AG04450 (cell line): ENCODE measurements around the gene FAM168A. TPM values are rescaled to one million over a fixed set of nuclear protein-coding genes. Genes with fewer than 3 reads are reported as not detected.
A peak's percentile ranks its signal among the peaks of the same experiment; 100 is the strongest.

Source experiments
- CTCF ChIA-PET: fragments of 300-600, 350-600 bp; formaldehyde crosslinking; extraction: SDS; loops from one replicate; lab custom pipeline; 2022; ENCODE audit warnings: antibody characterized with exemption, inconsistent platforms; lab: Charles Lee
- POLR2A ChIA-PET: fragments of 350-600 bp; formaldehyde crosslinking; extraction: SDS; loops from one replicate; lab custom pipeline; 2021; ENCODE audit warnings: antibody characterized with exemption, inconsistent platforms; lab: Yijun Ruan, JAX
- DNase-seq: peaks from one replicate; pipeline ENCODE4 v3.0.0-alpha.2; 2011; ENCODE audit warnings: low read depth, low spot score
- H3K27ac ChIP-seq: one replicate; pipeline ENCODE4 v1.5.1; 2012; ENCODE audit warnings: low read depth, low read length, control low read depth
- H3K27me3 ChIP-seq: one replicate; pipeline ENCODE4 v1.6.0; 2012; ENCODE audit warnings: low read length; ENCODE audit not compliant: control insufficient read depth, insufficient read depth
- H3K4me3 ChIP-seq: 2 replicates; pipeline ENCODE4 v1.5.1; 2011; ENCODE audit warnings: mild to moderate bottlenecking, low read depth, low read length, control low read depth
- H3K9me3 ChIP-seq: 2 replicates; pipeline ENCODE4 v1.5.1; 2012; ENCODE audit warnings: low read length; ENCODE audit not compliant: control insufficient read depth, insufficient read depth
- CTCF ChIP-seq: IDR thresholded peaks from 2 replicates; pipeline ENCODE4 v1.5.1; 2011; ENCODE audit warnings: low read depth, low read length, control low read depth, inconsistent platforms
- polyA plus RNA-seq: library from polyadenylated mRNA; depleted of rRNA; stranded (reverse); fragments of >200 nt; gene quantifications from 2 replicates; pipeline ENCODE4 v1.2.3, GENCODE V29; 2011

The FAM168A gene
- polyA plus RNA-seq, 1 experiment, result 21.3 TPM

- Histone ChIP-seq H3K27me3 (no peaks in the 10 kb centered on the region), H3K9me3 (no peaks in the 10 kb centered on the region), H3K4me3 (no peak overlapping the region), H3K27ac (no peak overlapping the region)
- ChIA-PET CTCF (interaction anchor here (0.7 to 8.4 kb wide), 3 partner anchors 11 to 15 kb away, joined by 3 to 89 read pairs (median 4); no protein-coding TSS in a partner anchor), POLR2A (interaction anchor here (0.7 kb wide), 1 partner anchor 88 kb away, joined by 3 read pairs; the partner anchor contains the start of gene RELT)
- no peak for DNase-seq
- TF ChIP-seq CTCF, result no peak
These were observed 133.6 kb downstream of the FAM168A start for GRCh38 chr11:73464347-73464746.

GRCh38 chr11:73463359-73463758 is 134.6 kb downstream of the FAM168A start:
- POLR2A ChIA-PET, result interaction anchor here (0.5 to 0.9 kb wide), 2 partner anchors 37 to 95 kb away, joined by 4 to 6 read pairs; no protein-coding TSS in a partner anchor
- H3K27me3 ChIP-seq, result no peaks in the 10 kb centered on the region
- no peaks in the 10 kb centered on the region for H3K9me3 ChIP-seq
- no peak overlapping the region for H3K4me3 ChIP-seq
- TF ChIP-seq CTCF, result no peak
- H3K27ac ChIP-seq, result no peak overlapping the region
- peak; percentile 26 for DNase-seq
- CTCF ChIA-PET, result interaction anchor here (0.7 to 8.4 kb wide), 5 partner anchors 10 to 197 kb away, joined by 3 to 89 read pairs (median 4); no protein-coding TSS in a partner anchor

- TF ChIP-seq CTCF, result no peak
- CTCF ChIA-PET, result interaction anchor here (0.6 to 1.4 kb wide), 2 partner anchors 20 to 60 kb away, joined by 3 to 4 read pairs; no protein-coding TSS in a partner anchor
- POLR2A ChIA-PET, result no interaction called here
- no peak overlapping the region for H3K4me3 ChIP-seq
- H3K9me3 ChIP-seq, result no peaks in the 10 kb centered on the region
- no peaks in the 10 kb centered on the region for H3K27me3 ChIP-seq
- no peak overlapping the region for H3K27ac ChIP-seq
- DNase-seq, result no peak
These were observed 135.9 kb downstream of the FAM168A start for GRCh38 chr11:73461964-73462363.

GRCh38 chr11:73461335-73461840 is 136.5 kb downstream of the FAM168A start:
- no peak for TF ChIP-seq CTCF
- no peak overlapping the region for H3K4me3 ChIP-seq
- H3K27ac ChIP-seq, result no peak overlapping the region
- ChIA-PET CTCF (interaction anchor here (1.3 kb wide), 1 partner anchor 17 kb away, joined by 4 read pairs; no protein-coding TSS in a partner anchor), POLR2A (no interaction called here)
- H3K9me3 ChIP-seq, result no peaks in the 10 kb centered on the region
- no peaks in the 10 kb centered on the region for H3K27me3 ChIP-seq
- DNase-seq, result no peak

- ChIA-PET CTCF (interaction anchor here (1.2 to 2.9 kb wide), 2 partner anchors 21 to 107 kb away, joined by 3 to 12 read pairs; no protein-coding TSS in a partner anchor), POLR2A (no interaction called here)
- H3K27ac ChIP-seq, result no peak overlapping the region
- no peak for DNase-seq
- H3K4me3 ChIP-seq, result no peak overlapping the region
- no peaks in the 10 kb centered on the region for H3K27me3 ChIP-seq
- no peak for TF ChIP-seq CTCF
- H3K9me3 ChIP-seq, result no peaks in the 10 kb centered on the region
These were observed 139.7 kb downstream of the FAM168A start for GRCh38 chr11:73458201-73458600.
